Activated naive CD8-positive, alpha-beta T cell treated with anti-CD3 and anti-CD28 coated beads for 36 hours (primary cell): ENCODE results near the gene MT3. TPM values are rescaled to one million over a fixed set of nuclear protein-coding genes. Genes with fewer than 3 reads are reported as not detected.

Source experiments
- DNase-seq: peaks from one replicate; pipeline ENCODE4 v3.0.0; 2021
- H3K27ac Mint-ChIP-seq: one replicate; pipeline ENCODE4 v1.8.0; 2022; ENCODE audit warnings: mild to moderate bottlenecking, moderate library complexity, mixed read lengths
- H3K27me3 Mint-ChIP-seq: one replicate; pipeline ENCODE4 v1.8.0; 2022; ENCODE audit warnings: mild to moderate bottlenecking, mixed read lengths
- H3K36me3 Mint-ChIP-seq: one replicate; pipeline ENCODE4 v1.8.0; 2021; ENCODE audit warnings: mild to moderate bottlenecking, mixed read lengths
- H3K4me1 Mint-ChIP-seq: one replicate; pipeline ENCODE4 v1.8.0; 2021; ENCODE audit warnings: mixed read lengths
- H3K4me3 Mint-ChIP-seq: one replicate; pipeline ENCODE4 v1.8.0; 2022; ENCODE audit warnings: mild to moderate bottlenecking, moderate library complexity, mixed read lengths
- H3K9me3 Mint-ChIP-seq: one replicate; pipeline ENCODE4 v1.8.0; 2022; ENCODE audit warnings: mixed read lengths
- total RNA-seq, 2 experiments: library from RNA; stranded (reverse); gene quantifications; one replicate each; pipeline ENCODE4 v1.2.3, GENCODE V29; 2021

The MT3 gene
- total RNA-seq, result 10 to 100 TPM; 24.3 to 25.6 TPM

GRCh38 chr16:56589141-56590039, at the start of gene MT3:
TSS of gene MT3 (plus strand) at chr16:56589528. CDS start at chr16:56589591, 63 bp downstream.
- Mint-ChIP-seq H3K36me3 (peaks cover 2% of the 10 kb centered on the region), H3K4me1 (peaks cover 15% of the 10 kb centered on the region), H3K9me3 (peaks cover 2% of the 10 kb centered on the region), H3K4me3 (peak within 1 kb of the TSS; percentile 74), H3K27me3 (peaks cover 15% of the 10 kb centered on the region), H3K27ac (no peak within 1 kb of the TSS)
- peak; percentile 59 for DNase-seq

DNA sequence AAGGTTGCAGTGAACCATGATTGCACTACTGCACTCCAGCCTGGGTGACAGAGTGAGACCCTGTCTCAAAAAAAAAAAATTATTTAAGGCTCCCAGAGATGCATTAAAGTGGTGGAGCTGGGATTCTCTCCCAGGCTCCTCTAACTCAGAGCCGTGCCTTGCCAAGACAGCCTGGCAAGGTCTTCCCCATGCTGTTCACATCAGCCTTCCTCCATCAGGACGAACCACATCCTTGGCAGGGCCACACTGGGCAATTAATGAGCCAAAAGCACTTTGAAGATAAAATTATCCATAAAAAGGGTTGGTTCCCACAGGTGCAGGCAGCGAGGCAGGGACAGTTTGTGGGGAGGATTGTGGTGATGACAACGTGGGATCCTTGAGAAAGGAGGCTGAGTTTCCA, 49.7 kb upstream of the MT3 start:
- Mint-ChIP-seq H3K27me3 (peaks cover 4% of the 10 kb centered on the region), H3K4me3 (no peak overlapping the region), H3K9me3 (no peaks in the 10 kb centered on the region), H3K4me1 (no peaks in the 10 kb centered on the region), H3K36me3 (no peaks in the 10 kb centered on the region), H3K27ac (no peak overlapping the region)
- DNase-seq, result no peak

DNA sequence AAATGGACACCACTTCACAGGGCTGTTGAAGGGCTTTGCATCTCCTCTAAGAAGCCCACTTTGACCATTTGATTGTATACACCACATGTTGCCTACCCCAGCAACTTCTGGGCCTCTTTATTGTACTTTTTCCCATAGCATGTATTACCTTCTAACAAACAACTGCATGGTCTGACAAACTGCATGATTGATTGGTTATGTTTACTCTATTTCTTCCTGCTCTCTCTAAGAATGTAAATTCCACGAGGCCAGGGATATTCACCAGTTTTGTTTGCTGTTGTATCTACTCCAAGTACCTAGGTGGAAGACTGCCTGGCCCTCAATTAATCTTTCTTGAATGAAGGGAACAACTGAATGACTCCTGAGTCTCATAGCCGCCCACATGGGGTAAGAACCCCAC, 47.3 kb upstream of the MT3 start:
- H3K27ac Mint-ChIP-seq, result no peak overlapping the region
- H3K36me3 Mint-ChIP-seq, result no peaks in the 10 kb centered on the region
- no peak for DNase-seq
- peaks cover 2% of the 10 kb centered on the region for H3K4me1 Mint-ChIP-seq
- no peaks in the 10 kb centered on the region for H3K9me3 Mint-ChIP-seq
- no peak overlapping the region for H3K4me3 Mint-ChIP-seq
- no peaks in the 10 kb centered on the region for H3K27me3 Mint-ChIP-seq

DNA sequence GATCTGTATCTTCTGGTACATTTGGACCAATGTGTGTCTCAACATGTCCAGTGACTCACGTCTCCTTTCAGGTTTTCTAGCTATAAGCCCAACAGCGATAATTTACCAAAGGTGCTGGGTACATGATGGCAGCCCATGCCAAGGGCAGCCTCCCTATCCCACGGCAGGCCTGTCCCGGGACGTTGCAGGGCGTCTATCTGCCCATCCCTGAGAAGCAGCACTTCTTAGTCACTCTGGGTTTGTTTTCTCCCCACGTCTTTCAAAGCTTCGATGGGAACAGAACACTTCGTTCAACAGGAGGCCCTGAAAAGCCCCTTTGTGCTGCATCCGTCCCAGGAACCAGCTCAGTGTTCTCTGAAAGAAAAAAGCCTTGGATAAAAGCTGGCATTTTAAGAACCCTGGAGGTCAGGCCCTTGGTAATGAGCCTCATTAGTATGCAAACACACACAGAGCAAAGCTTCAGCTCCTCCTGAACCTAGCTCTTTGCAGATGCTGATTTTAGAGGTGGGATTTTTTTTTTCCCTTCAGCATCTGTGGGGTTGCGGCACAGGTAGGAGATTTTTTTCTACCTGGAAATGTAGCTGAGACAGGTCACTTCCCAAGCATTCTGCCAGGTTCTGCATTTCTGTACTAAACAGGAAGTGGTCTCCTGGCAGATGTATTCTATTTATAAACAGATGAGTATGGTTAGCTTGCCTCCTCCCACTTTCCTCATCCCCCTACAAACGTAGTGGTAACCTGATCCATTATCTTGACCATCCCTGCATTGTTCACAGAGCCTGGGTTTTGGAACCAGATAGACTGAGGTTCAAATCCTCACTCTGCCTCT, 42.0 kb upstream of the MT3 start:
- DNase-seq, result no peak
- no peaks in the 10 kb centered on the region for H3K9me3 Mint-ChIP-seq
- peaks cover 20% of the 10 kb centered on the region for H3K4me1 Mint-ChIP-seq
- H3K4me3 Mint-ChIP-seq, result no peak overlapping the region
- no peaks in the 10 kb centered on the region for H3K27me3 Mint-ChIP-seq
- H3K27ac Mint-ChIP-seq, result no peak overlapping the region
- no peaks in the 10 kb centered on the region for H3K36me3 Mint-ChIP-seq

GRCh38 chr16:56547949-56548567, 41.3 kb upstream of the MT3 start:
- Mint-ChIP-seq H3K36me3 (no peaks in the 10 kb centered on the region), H3K27me3 (no peaks in the 10 kb centered on the region)
- DNase-seq, result no peak

GRCh38 chr16:56549161-56549560, 40.2 kb upstream of the MT3 start:
- no peak overlapping the region for H3K27ac Mint-ChIP-seq
- no peak for DNase-seq
- H3K4me3 Mint-ChIP-seq, result no peak overlapping the region
- no peaks in the 10 kb centered on the region for H3K36me3 Mint-ChIP-seq
- H3K4me1 Mint-ChIP-seq, result peaks cover 20% of the 10 kb centered on the region
- no peaks in the 10 kb centered on the region for H3K9me3 Mint-ChIP-seq
- H3K27me3 Mint-ChIP-seq, result no peaks in the 10 kb centered on the region

More at GRCh38 chr16:56547949-56548567, 41.3 kb upstream of the MT3 start:
- Mint-ChIP-seq H3K27ac (no peak overlapping the region), H3K9me3 (no peaks in the 10 kb centered on the region), H3K4me3 (no peak overlapping the region), H3K4me1 (peaks cover 20% of the 10 kb centered on the region)

- Mint-ChIP-seq H3K4me1 (peaks cover 20% of the 10 kb centered on the region), H3K36me3 (no peaks in the 10 kb centered on the region), H3K4me3 (no peak overlapping the region), H3K9me3 (no peaks in the 10 kb centered on the region), H3K27ac (no peak overlapping the region), H3K27me3 (no peaks in the 10 kb centered on the region)
- no peak for DNase-seq
Observed at GRCh38 chr16:56549744-56550385, 39.5 kb upstream of the MT3 start.

- no peak for DNase-seq
- no peak overlapping the region for H3K27ac Mint-ChIP-seq
- H3K4me3 Mint-ChIP-seq, result no peak overlapping the region
- H3K27me3 Mint-ChIP-seq, result no peaks in the 10 kb centered on the region
- H3K4me1 Mint-ChIP-seq, result peaks cover 17% of the 10 kb centered on the region
- no peaks in the 10 kb centered on the region for H3K9me3 Mint-ChIP-seq
- no peaks in the 10 kb centered on the region for H3K36me3 Mint-ChIP-seq
Observed at GRCh38 chr16:56551796-56552738, 37.3 kb upstream of the MT3 start.

DNA sequence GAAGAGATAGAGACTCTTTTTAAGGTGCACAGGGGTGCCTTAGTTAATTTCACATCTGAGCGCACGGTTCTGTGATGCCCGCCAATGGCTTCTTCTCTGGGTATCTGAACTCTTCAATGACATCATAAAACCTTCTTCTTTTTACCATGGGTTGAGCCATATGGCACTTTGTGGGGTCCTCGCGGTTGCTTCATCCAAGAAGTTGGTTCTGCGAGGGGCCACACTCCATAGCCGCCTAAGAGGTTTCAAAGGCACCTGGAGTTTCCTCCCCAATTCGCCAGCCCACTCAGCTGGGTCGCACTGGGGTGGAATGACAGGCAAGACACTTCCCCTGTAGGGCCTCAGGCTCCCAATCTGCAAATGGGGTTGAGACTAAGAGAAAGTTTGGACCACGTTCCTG, 34.9 kb upstream of the MT3 start:
- H3K9me3 Mint-ChIP-seq, result no peaks in the 10 kb centered on the region
- no peak overlapping the region for H3K27ac Mint-ChIP-seq
- no peaks in the 10 kb centered on the region for H3K36me3 Mint-ChIP-seq
- no peak overlapping the region for H3K4me3 Mint-ChIP-seq
- no peak for DNase-seq
- H3K4me1 Mint-ChIP-seq, result peaks cover 5% of the 10 kb centered on the region
- H3K27me3 Mint-ChIP-seq, result no peaks in the 10 kb centered on the region

- Mint-ChIP-seq H3K36me3 (no peaks in the 10 kb centered on the region), H3K27ac (no peak overlapping the region), H3K27me3 (no peaks in the 10 kb centered on the region), H3K9me3 (no peaks in the 10 kb centered on the region), H3K4me3 (no peak overlapping the region), H3K4me1 (no peaks in the 10 kb centered on the region)
- DNase-seq, result no peak
Observed at GRCh38 chr16:56558024-56558747, 31.1 kb upstream of the MT3 start.

- H3K36me3 Mint-ChIP-seq, result no peaks in the 10 kb centered on the region
- H3K27me3 Mint-ChIP-seq, result no peaks in the 10 kb centered on the region
- no peak overlapping the region for H3K27ac Mint-ChIP-seq
- no peak overlapping the region for H3K4me3 Mint-ChIP-seq
- no peaks in the 10 kb centered on the region for H3K4me1 Mint-ChIP-seq
- no peaks in the 10 kb centered on the region for H3K9me3 Mint-ChIP-seq
- DNase-seq, result no peak
Observed at GRCh38 chr16:56559109-56559508, 30.2 kb upstream of the MT3 start.

GRCh38 chr16:56560447-56560846, 28.9 kb upstream of the MT3 start:
- Mint-ChIP-seq H3K4me1 (no peaks in the 10 kb centered on the region), H3K27me3 (no peaks in the 10 kb centered on the region), H3K9me3 (no peaks in the 10 kb centered on the region), H3K4me3 (no peak overlapping the region), H3K36me3 (no peaks in the 10 kb centered on the region), H3K27ac (no peak overlapping the region)
- no peak for DNase-seq

GRCh38 chr16:56561126-56561525, 28.2 kb upstream of the MT3 start:
- no peaks in the 10 kb centered on the region for H3K36me3 Mint-ChIP-seq
- DNase-seq, result no peak
- no peaks in the 10 kb centered on the region for H3K9me3 Mint-ChIP-seq
- peaks cover 3% of the 10 kb centered on the region for H3K27me3 Mint-ChIP-seq
- H3K27ac Mint-ChIP-seq, result no peak overlapping the region
- H3K4me3 Mint-ChIP-seq, result no peak overlapping the region
- no peaks in the 10 kb centered on the region for H3K4me1 Mint-ChIP-seq
